DND-41 (cell line): ENCODE data around the gene OXNAD1.
A peak's percentile ranks its signal among the peaks of the same experiment; 100 is the strongest.

Experiments
- ATAC-seq: fragments of 200-7000 bp; cut with Tn5 transposase; 3 replicates; pipeline ENCODE4 v1.9.1; 2021; ENCODE audit warnings: low read depth; ENCODE audit not compliant: insufficient read depth
- DNase-seq: peaks from one replicate; pipeline ENCODE4 v3.0.0-alpha.2; 2020
- H2AFZ ChIP-seq: 2 replicates; pipeline ENCODE4 v1.6.0; 2012; ENCODE audit warnings: low read depth, low read length
- H3K27ac ChIP-seq: 2 replicates; pipeline ENCODE4 v1.5.1; 2012; ENCODE audit warnings: low read length, inconsistent platforms
- H3K27me3 ChIP-seq: fragments of 200-600 bp; sonication (generic); 2 replicates; pipeline ENCODE4 v1.6.0; 2012; ENCODE audit warnings: low read length, mild to moderate bottlenecking, inconsistent platforms; ENCODE audit not compliant: insufficient read depth, poor library complexity
- H3K36me3 ChIP-seq: 2 replicates; pipeline ENCODE4 v1.5.1; 2012; ENCODE audit warnings: low read length, inconsistent platforms; ENCODE audit not compliant: insufficient read depth
- H3K4me1 ChIP-seq: 2 replicates; pipeline ENCODE4 v1.5.1; 2012; ENCODE audit warnings: mild to moderate bottlenecking, low read length; ENCODE audit not compliant: insufficient read depth
- H3K4me2 ChIP-seq: 2 replicates; pipeline ENCODE4 v1.6.0; 2012; ENCODE audit warnings: mild to moderate bottlenecking, moderate library complexity, low read length, inconsistent platforms; ENCODE audit not compliant: insufficient read depth
- H3K4me3 ChIP-seq, 2 experiments: fragments of 200-600 bp in 1 of 2; shearing (Covaris generic) in 1 of 2; 2 replicates each; pipeline ENCODE4 v1.5.1; 2012 to 2016; ENCODE audit warnings: inconsistent platforms in 2 of 2, low read length in 2 of 2, mild to moderate bottlenecking in 2 of 2, low read depth in 1 of 2, moderate library complexity in 1 of 2
- H3K79me2 ChIP-seq: 2 replicates; pipeline ENCODE4 v1.6.0; 2012; ENCODE audit warnings: low read length, inconsistent platforms; ENCODE audit not compliant: insufficient read depth
- H3K9ac ChIP-seq: 2 replicates; pipeline ENCODE4 v1.6.0; 2012; ENCODE audit warnings: low read depth, mild to moderate bottlenecking, inconsistent platforms, low read length, moderate library complexity
- H3K9me3 ChIP-seq: 2 replicates; pipeline ENCODE4 v1.5.1; 2012; ENCODE audit warnings: low read length, moderate library complexity, mild to moderate bottlenecking, inconsistent platforms; ENCODE audit not compliant: insufficient read depth, severe bottlenecking
- H4K20me1 ChIP-seq: 2 replicates; pipeline ENCODE4 v1.6.0; 2012; ENCODE audit warnings: low read length; ENCODE audit not compliant: insufficient read depth
- EZH2 ChIP-seq: IDR thresholded peaks from 3 replicates; pipeline ENCODE4 v1.6.1; 2012; ENCODE audit warnings: borderline replicate concordance, low read depth, mild to moderate bottlenecking, moderate library complexity, low read length, inconsistent platforms; ENCODE audit not compliant: severe bottlenecking
- TF ChIP-seq, protein P1 (sequence below): IDR thresholded peaks from 2 replicates; pipeline ENCODE4 v1.5.1; 2012; ENCODE audit warnings: borderline replicate concordance, low read length, moderate library complexity, mild to moderate bottlenecking; ENCODE audit not compliant: poor library complexity, severe bottlenecking; ENCODE audit errors: extremely low read depth

OXNAD1 gene, protein sequence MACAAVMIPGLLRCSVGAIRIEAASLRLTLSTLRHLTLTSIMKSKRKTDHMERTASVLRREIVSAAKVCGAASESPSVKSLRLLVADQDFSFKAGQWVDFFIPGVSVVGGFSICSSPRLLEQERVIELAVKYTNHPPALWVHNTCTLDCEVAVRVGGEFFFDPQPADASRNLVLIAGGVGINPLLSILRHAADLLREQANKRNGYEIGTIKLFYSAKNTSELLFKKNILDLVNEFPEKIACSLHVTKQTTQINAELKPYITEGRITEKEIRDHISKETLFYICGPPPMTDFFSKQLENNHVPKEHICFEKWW

GRCh38 chr3:16264708-16265454 lies at the start of gene OXNAD1, which contains the start of gene DPH3:
Gene OXNAD1 (plus strand): TSS chr3:16265212. CDS start chr3:16270953, 5,741 bp downstream.
Gene DPH3 (minus strand): TSS chr3:16264943. CDS start chr3:16264876, 67 bp downstream.
- peaks cover 52% of the 10 kb centered on the region for H3K4me1 ChIP-seq
- H3K4me3 ChIP-seq, result peak within 1 kb of the TSS; percentile 81 to 86
- peaks cover 33% of the 10 kb centered on the region; the same call in 1 of the 2 replicates for H3K36me3 ChIP-seq
- H3K9ac ChIP-seq, result peak within 1 kb of the TSS; percentile 75
- peak within 1 kb of the TSS; percentile 91 for H2AFZ ChIP-seq
- H3K4me2 ChIP-seq, result peak within 1 kb of the TSS; percentile 80
- TF ChIP-seq EZH2, result no peak
- TF ChIP-seq, protein P1, sequence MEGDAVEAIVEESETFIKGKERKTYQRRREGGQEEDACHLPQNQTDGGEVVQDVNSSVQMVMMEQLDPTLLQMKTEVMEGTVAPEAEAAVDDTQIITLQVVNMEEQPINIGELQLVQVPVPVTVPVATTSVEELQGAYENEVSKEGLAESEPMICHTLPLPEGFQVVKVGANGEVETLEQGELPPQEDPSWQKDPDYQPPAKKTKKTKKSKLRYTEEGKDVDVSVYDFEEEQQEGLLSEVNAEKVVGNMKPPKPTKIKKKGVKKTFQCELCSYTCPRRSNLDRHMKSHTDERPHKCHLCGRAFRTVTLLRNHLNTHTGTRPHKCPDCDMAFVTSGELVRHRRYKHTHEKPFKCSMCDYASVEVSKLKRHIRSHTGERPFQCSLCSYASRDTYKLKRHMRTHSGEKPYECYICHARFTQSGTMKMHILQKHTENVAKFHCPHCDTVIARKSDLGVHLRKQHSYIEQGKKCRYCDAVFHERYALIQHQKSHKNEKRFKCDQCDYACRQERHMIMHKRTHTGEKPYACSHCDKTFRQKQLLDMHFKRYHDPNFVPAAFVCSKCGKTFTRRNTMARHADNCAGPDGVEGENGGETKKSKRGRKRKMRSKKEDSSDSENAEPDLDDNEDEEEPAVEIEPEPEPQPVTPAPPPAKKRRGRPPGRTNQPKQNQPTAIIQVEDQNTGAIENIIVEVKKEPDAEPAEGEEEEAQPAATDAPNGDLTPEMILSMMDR, result no peak
- H3K79me2 ChIP-seq, result peaks cover 86% of the 10 kb centered on the region
- H3K9me3 ChIP-seq, result no peaks in the 10 kb centered on the region
- DNase-seq (peak; percentile 99), ATAC-seq (peak; percentile 98)
- peaks cover 6% of the 10 kb centered on the region; the same call in 1 of the 2 replicates for H4K20me1 ChIP-seq
- peak within 1 kb of the TSS; percentile 91 for H3K27ac ChIP-seq
- H3K27me3 ChIP-seq, result no peaks in the 10 kb centered on the region

- Histone ChIP-seq H3K4me2 (no peak overlapping the region), H4K20me1 (no peaks in the 10 kb centered on the region), H3K9me3 (no peaks in the 10 kb centered on the region), H3K4me1 (no peaks in the 10 kb centered on the region), H3K27ac (no peak overlapping the region), H3K79me2 (no peaks in the 10 kb centered on the region), H3K4me3 (no peak overlapping the region), H3K36me3 (no peaks in the 10 kb centered on the region), H3K9ac (no peak overlapping the region), H3K27me3 (peaks cover 3% of the 10 kb centered on the region), H2AFZ (no peak overlapping the region)
- DNase-seq, result no peak
- no peak for ATAC-seq
- TF ChIP-seq, protein P1, result no peak
Measured at GRCh38 chr3:16216373-16216935, 48.6 kb upstream of the OXNAD1 start.

GRCh38 chr3:16219777-16220176 lies 45.2 kb upstream of the OXNAD1 start:
- peaks cover 3% of the 10 kb centered on the region for H3K27me3 ChIP-seq
- no peaks in the 10 kb centered on the region for H3K36me3 ChIP-seq
- H3K4me2 ChIP-seq, result no peak overlapping the region
- ATAC-seq (no peak), DNase-seq (no peak)
- H4K20me1 ChIP-seq, result no peaks in the 10 kb centered on the region
- no peak overlapping the region for H2AFZ ChIP-seq
- no peak overlapping the region for H3K27ac ChIP-seq
- H3K9ac ChIP-seq, result no peak overlapping the region
- no peak overlapping the region for H3K4me3 ChIP-seq
- H3K9me3 ChIP-seq, result no peaks in the 10 kb centered on the region
- H3K79me2 ChIP-seq, result no peaks in the 10 kb centered on the region
- H3K4me1 ChIP-seq, result no peaks in the 10 kb centered on the region
- TF ChIP-seq, protein P1, result no peak
- no peak for TF ChIP-seq EZH2
